Measurements from ENCODE around the gene RANBP9.

Gene RANBP9

GRCh38 chr6:13654496-13654895 lies 57.1 kb downstream of the RANBP9 start:
- no peak for TF ChIP-seq ZFX (IDR thresholded peaks at IDR 0.05; ENCODE audit: borderline replicate concordance)
- no peak for TF ChIP-seq CTCF (IDR thresholded peaks at IDR 0.05)
- H3K27ac ChIP-seq = no peak overlapping the region

GRCh38 chr6:13653296-13653695 lies 58.3 kb downstream of the RANBP9 start:
- TF ChIP-seq ZFX (IDR thresholded peaks at IDR 0.05; ENCODE audit: borderline replicate concordance) (no peak), CTCF (IDR thresholded peaks at IDR 0.05) (no peak)
- no peak overlapping the region for H3K27ac ChIP-seq

GRCh38 chr6:13649393-13649792 lies 62.2 kb downstream of the RANBP9 start:
- H3K27ac ChIP-seq = no peak overlapping the region
- no peak for TF ChIP-seq ZFX (IDR thresholded peaks at IDR 0.05; ENCODE audit: borderline replicate concordance)
- no peak for TF ChIP-seq CTCF (IDR thresholded peaks at IDR 0.05)

GRCh38 chr6:13648850-13649249 lies 62.8 kb downstream of the RANBP9 start:
- H3K27ac ChIP-seq = no peak overlapping the region
- TF ChIP-seq ZFX (IDR thresholded peaks at IDR 0.05; ENCODE audit: borderline replicate concordance) = no peak
- no peak for TF ChIP-seq CTCF (IDR thresholded peaks at IDR 0.05)

- TF ChIP-seq ZFX (IDR thresholded peaks at IDR 0.05; ENCODE audit: borderline replicate concordance) (no peak), CTCF (IDR thresholded peaks at IDR 0.05) (no peak)
These were observed 68.5 kb downstream of the RANBP9 start for GRCh38 chr6:13643125-13643524.

GRCh38 chr6:13641315-13641714 lies 70.3 kb downstream of the RANBP9 start:
- no peak for TF ChIP-seq CTCF (IDR thresholded peaks at IDR 0.05)
- no peak for TF ChIP-seq ZFX (IDR thresholded peaks at IDR 0.05; ENCODE audit: borderline replicate concordance)
- no peak overlapping the region for H3K27ac ChIP-seq

More at GRCh38 chr6:13643125-13643524, 68.5 kb downstream of the RANBP9 start:
- H3K27ac ChIP-seq = no peak overlapping the region

- TF ChIP-seq ZFX (IDR thresholded peaks at IDR 0.05; ENCODE audit: borderline replicate concordance) = no peak
- TF ChIP-seq CTCF (IDR thresholded peaks at IDR 0.05) = no peak
- H3K27ac ChIP-seq = no peak overlapping the region
These were observed 73.0 kb downstream of the RANBP9 start for GRCh38 chr6:13638626-13639025.

Measured in 22Rv1 (cell line).